GM19324 (cell line): ENCODE measurements around the gene FRMD7.

Experiments
- ATAC-seq: cut with Tn5 transposase; IDR thresholded peaks from one replicate; pipeline ENCODE4 v1.9.1; 2021; ENCODE audit warnings: mild to moderate bottlenecking, moderate library complexity; ENCODE audit not compliant: unreplicated experiment, low FRiP score

The FRMD7 gene

DNA sequence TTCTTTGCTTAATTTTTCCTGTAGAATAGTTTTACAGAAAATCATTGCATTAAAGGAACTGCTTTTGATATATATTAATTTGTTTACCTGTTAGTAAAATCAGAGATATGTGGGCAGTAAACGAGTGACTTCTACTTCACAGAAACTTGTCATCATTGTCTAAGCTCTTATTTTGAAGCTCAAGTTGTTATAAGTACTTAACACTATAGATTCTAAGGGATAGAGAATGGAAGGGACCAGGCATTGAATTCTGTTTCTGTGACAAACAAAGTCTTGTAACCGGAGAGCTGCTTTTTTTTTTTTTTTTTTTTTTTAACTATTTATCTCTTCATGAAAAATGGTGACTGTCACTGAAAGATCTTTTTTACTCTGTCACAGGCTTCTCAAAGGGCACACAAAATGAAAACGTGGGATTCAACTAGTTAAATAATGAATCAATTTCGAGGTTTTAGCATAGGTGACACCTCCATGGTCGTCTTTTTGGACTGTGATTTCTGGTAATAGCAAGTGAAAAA lies 90.3 kb downstream of the FRMD7 start:
- ATAC-seq = no peak

- ATAC-seq = no peak
Observed at GRCh38 chrX:132034648-132035047, 93.2 kb downstream of the FRMD7 start.

GRCh38 chrX:132033166-132033565 lies 94.7 kb downstream of the FRMD7 start:
- no peak for ATAC-seq

- ATAC-seq = no peak
Observed at GRCh38 chrX:132031867-132032266, 96.0 kb downstream of the FRMD7 start.

GRCh38 chrX:132030264-132030663 lies 97.6 kb downstream of the FRMD7 start:
- ATAC-seq = no peak
